ENCODE measurements around the gene ANGPTL7. TPM values are rescaled to one million over a fixed set of nuclear protein-coding genes. Genes with fewer than 3 reads are reported as not detected.

ANGPTL7 gene
- total and polyA plus RNA-seq, 4 donors: 0.30 to 6.1 (median 3.2) TPM

Small RNA genes lying within 50 kb of the gene (small RNA-seq; reads per million reads assigned to genes)
- gene RNU6-291P (ENCODE audit: low replicate concordance) (not detected), gene RNU6-537P (ENCODE audit: low replicate concordance) (not detected), gene RPL39P6 (ENCODE audit: low replicate concordance) (not detected)

Other genes starting within 250 kb of the ANGPTL7 start
- 100 to 1,000 TPM in 1 of 2 donors, 10 to 100 TPM in 1; 59.2 to 109 TPM for gene TARDBP, start 176.7 kb upstream of the ANGPTL7 start, total RNA-seq
- gene TARDBP, start 176.7 kb upstream of the ANGPTL7 start, polyA plus RNA-seq (ENCODE audit: insufficient read length in 2 of 2): 100 to 1,000 TPM; 210 to 215 TPM
- not detected for gene MASP2, start 142.1 kb upstream of the ANGPTL7 start, total RNA-seq
- 1 to 10 TPM; 4.7 to 9.8 TPM for gene MASP2, start 142.1 kb upstream of the ANGPTL7 start, polyA plus RNA-seq (ENCODE audit: insufficient read length in 2 of 2)
- gene SRM, start 129.3 kb upstream of the ANGPTL7 start, total RNA-seq: 10 to 100 TPM; 13.4 to 28.3 TPM
- 100 to 1,000 TPM; 113 to 123 TPM for gene SRM, start 129.3 kb upstream of the ANGPTL7 start, polyA plus RNA-seq (ENCODE audit: insufficient read length in 2 of 2)
- gene EXOSC10, start 89.5 kb upstream of the ANGPTL7 start, total RNA-seq: 10 to 100 TPM; 62.0 to 79.8 TPM
- gene EXOSC10, start 89.5 kb upstream of the ANGPTL7 start, polyA plus RNA-seq (ENCODE audit: insufficient read length in 2 of 2): 100 to 1,000 TPM in 1 of 2 donors, 10 to 100 TPM in 1; 81.4 to 115 TPM
- gene MTOR, start 73.2 kb downstream of the ANGPTL7 start, total RNA-seq: 10 to 100 TPM; 44.2 to 44.8 TPM
- 10 to 100 TPM; 50.4 to 50.8 TPM for gene MTOR, start 73.2 kb downstream of the ANGPTL7 start, polyA plus RNA-seq (ENCODE audit: insufficient read length in 2 of 2)
- gene UBIAD1, start 83.8 kb downstream of the ANGPTL7 start, total RNA-seq: 10 to 100 TPM; 13.2 to 15.1 TPM
- gene UBIAD1, start 83.8 kb downstream of the ANGPTL7 start, polyA plus RNA-seq (ENCODE audit: insufficient read length in 2 of 2): 10 to 100 TPM; 21.7 to 23.8 TPM

Data from spinal cord (tissue), 4 donors.